Measurements from ENCODE around the gene CCDC13.

The CCDC13 gene

DNA sequence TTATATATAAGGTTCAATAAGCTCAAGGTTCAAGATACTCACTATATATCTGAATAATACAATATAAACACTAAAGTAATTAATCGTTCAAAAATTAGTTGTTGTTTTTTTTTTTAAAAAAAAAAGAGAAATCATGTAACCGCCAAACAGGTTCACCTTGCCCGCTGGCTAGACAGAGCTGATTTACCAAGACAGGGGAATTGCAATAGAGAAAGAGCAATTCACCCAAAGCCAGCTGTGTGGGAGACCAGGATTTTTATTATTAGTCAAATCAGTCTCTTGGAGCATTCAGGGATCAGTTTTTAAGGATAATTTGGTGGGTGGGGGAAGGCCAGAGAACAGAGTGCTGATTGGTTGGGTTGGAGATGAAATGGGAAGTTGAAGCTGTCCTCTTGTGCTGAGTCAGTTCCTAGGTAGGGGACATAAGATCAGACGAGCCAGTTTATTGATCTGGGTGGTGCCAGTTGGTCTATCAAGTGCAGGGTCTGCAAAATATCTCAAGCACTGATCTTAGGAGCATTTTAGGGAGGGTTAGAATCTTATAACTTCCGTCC lies 23.4 kb upstream of the CCDC13 start:
- DNase-seq (ENCODE audit: low spot score): no peak

GRCh38 chr3:42795621-42796181 lies 22.6 kb upstream of the CCDC13 start:
- no peak for DNase-seq (ENCODE audit: low spot score)

GRCh38 chr3:42790714-42791229 lies 17.7 kb upstream of the CCDC13 start:
- no peak for DNase-seq (ENCODE audit: low spot score)

DNA sequence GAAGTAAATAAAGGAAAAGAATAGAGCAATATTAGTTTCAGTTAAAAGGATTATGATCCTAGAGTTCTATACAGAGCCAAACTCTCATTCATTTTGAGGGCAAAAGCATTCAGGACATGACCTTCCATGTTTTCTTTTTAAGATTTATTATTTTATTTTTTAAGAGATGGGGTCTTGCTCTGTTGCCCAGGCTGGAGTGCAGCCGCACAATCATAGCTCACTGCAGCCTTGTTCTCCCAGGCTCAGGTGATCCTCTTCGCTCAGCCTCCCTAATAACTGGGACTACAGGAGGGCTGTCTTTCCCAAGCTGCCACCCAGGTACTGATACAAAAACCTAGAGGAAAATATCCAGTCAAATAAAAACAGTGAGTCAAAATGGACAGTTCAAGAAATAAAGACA lies 13.6 kb upstream of the CCDC13 start:
- DNase-seq (ENCODE audit: low spot score): no peak

GRCh38 chr3:42786212-42786611 lies 13.2 kb upstream of the CCDC13 start:
- DNase-seq (ENCODE audit: low spot score): no peak

- DNase-seq (ENCODE audit: low spot score): peak; percentile 79
These were observed 8.0 kb upstream of the CCDC13 start for GRCh38 chr3:42780892-42781700.

DNA sequence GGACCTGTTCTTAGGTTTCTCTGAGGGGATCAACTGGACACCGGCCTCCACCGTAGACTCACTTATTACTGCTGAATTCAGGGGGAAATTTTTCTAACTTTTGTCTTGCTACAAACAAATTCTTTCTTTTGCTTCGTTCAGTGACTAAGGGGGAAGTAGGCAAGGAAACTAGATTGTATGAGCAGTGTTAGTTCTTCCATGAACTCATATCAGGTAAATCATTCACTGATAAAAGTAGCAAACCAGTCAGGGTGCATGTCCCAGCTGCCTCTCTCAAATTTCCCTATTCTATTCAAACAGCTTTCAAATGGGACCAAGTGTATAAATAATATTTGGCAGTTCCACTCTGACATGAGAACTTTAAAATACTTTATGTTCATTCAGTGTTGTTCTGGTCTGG lies 7.3 kb upstream of the CCDC13 start:
- no peak for DNase-seq (ENCODE audit: low spot score)

- DNase-seq (ENCODE audit: low spot score): no peak
These were observed 5.6 kb upstream of the CCDC13 start for GRCh38 chr3:42778644-42779043.

DNA sequence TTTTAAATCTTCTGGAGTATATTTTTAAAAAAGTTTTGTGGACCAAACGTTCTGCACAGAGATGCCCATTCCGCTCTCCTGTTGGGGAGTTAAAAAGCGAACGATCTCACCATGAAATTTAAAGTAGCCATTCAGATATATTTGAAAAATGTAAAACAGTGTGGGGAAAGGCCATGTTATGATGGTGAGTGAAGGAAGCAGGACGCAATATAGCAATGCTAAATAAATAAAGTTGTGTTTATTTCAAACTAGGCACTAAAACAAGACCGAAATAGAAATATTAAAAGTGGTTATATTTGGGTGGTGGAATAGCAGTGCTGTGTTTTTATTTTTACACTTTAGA lies 327 bp upstream of the CCDC13 start:
- DNase-seq (ENCODE audit: low spot score): no peak

DNA sequence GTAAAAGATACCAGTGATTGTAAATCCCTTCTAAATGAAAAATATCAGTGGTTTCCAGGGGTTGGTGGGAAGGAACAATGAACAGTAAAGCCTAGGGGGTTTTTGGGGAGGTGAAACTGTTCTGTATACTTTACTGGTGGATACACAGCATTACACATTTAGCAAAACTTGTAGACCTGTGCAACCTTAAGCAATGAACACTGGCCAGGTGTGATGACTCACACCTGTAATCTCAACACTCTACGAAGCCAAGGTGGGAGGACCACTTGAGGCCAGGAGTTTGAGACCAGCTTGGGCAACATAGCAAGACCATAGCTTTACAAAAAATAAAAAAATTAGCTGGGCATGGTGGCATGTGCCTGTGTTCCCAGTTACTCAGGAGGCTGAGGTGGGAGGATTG lies 1.8 kb downstream of the CCDC13 start:
- no peak for DNase-seq (ENCODE audit: low spot score)

DNA sequence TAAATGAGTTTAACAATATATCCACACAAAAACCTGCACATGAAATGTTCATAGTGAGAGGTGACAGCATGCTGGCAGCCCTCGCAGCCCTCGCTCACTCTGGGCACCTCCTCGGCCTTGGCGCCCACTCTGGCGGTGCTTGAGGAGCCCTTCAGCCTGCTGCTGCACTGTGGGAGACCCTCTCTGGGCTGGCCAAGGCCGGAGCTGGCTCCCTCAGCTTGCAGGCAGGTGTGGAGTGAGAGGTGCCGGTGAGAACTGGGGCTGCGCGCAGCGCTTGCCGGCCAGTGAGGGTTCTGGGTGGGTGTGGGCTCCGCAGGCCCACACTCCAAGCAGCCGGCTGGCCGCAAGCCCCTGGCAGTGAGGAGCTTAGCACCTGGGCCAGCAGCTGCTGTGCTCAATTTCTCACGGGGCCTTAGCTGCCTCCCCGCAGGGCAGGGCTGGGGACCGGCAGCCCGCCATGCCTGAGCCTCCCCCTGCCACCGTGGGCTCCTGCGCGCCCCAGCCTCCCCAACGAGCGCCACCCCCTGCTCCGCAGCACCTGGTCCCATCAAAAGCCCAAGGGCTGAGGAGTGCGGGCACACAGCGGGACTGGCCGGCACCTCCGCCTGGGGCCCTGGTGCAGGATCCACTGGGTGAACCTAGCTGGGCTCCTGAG lies 3.4 kb downstream of the CCDC13 start:
- DNase-seq (ENCODE audit: low spot score): no peak

- DNase-seq (ENCODE audit: low spot score): no peak
These were observed 8.3 kb downstream of the CCDC13 start for GRCh38 chr3:42764561-42765295.

DNA sequence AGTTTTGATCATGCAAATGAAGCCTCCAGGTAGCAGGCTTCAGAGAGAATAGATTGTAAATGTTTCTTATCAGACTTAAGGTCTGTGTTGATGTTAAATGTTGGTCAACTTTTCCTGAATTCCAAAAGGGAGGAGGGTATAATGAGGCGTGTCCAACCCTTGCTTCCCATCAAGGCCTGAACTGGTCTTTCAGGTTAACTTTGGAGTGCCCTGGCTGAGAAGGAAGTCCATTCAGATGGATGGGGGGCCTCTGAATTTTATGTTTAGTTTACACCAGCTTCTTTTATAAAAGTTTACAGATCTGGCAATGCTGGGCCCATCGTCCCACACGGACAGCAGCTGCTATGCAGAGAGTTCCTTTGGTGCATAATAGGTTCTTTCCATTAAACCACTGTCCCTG lies 8.9 kb downstream of the CCDC13 start:
- no peak for DNase-seq (ENCODE audit: low spot score)

DNA sequence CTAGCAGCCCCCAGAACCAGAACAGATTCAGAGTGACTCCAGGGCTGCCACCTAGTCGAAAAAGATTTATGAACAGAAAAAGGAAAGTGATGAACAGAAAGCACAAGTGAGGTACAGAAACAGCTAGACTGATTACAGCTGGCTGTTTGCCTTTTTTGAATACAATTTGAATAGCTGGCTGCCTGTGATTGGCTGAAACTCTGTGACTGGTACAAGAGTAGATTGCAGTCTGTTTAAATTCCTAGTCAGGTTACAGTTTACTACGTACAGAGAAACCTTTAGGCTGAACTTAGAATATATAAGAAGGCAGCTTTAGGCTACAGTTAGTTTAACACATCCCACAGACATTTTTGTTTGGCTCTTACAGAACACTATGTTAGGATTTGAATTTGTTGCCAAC lies 10.0 kb downstream of the CCDC13 start:
- no peak for DNase-seq (ENCODE audit: low spot score)

DNA sequence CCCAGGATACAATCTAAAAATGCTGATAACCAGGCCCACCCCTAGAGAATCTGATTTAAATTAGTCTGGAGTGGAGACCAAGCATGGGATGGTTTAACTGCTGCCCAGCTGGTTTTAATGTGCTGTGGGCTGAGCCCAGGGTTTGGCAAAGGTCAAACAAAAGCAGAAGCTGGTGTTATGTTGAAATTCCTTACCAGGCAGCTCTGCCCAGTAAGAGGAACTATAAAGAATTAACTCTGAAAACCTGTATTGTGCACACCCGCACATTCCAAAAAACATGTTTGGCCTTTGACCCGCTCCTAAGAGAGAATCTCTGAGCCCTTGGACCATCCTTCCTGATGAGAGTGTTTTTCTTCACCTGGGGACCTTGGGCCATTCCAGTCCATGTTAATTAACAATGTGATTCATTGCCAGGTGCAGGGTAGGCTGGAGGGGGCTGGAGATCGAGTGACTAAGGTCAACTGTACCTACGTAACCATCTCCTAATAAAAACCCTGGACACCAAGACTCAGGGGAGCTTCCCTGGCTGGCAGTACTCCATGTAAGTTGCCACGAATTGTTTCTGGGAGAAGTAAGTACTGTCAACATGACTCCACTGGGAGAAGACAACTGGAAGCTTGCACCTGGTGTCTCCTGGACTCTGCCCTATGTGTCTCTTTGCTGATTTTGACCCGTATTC lies 10.9 kb downstream of the CCDC13 start:
- DNase-seq (ENCODE audit: low spot score): no peak

DNA sequence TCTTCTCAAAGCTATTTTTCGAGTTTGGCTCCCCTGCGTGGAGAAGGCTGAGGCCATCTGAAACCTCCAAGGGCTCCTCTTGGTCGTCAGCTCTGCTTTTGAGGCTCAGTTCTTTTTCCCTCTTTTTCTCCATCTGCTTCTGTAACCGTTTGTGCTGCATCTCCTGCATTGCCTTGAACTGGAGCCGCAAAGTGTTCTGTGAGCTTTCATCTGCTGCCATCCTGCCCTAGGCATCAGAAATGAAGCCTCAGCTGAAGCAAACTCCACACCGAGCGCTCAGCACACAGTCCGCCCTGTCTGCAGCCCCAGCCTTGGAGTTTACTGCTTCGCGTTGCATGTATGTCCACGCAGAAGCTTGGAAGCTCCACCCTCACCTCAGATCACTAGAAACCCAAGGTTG lies 14.9 kb downstream of the CCDC13 start:
- DNase-seq (ENCODE audit: low spot score): no peak

DNA sequence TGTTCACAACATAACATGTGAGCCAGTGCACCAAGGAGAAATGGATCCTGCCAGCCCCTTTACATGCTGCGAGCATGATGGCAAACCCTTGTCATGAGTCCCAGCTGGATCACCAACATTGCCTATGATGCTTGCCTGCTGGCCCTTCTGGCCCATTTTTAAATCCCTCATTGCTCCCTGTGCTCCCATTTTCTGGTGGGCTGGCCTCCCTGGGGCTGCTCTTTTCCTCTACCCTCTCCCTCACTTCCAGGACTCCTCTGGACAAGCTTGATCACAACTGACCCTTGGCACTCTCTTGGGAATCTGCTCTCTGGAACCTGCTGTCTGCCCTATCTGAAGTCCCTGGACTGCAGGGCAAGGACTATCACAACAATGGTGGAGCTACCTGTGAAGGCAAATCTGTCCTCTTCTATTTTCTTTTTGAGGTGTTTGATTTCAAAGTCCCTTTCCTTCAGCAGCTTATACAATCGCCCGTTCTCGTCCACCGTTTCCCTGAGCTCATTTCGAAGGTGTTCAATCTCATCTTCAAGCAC lies 16.3 kb downstream of the CCDC13 start:
- no peak for DNase-seq (ENCODE audit: low spot score)

GRCh38 chr3:42755681-42756578 lies 17.1 kb downstream of the CCDC13 start:
- peak; percentile 31 for DNase-seq (ENCODE audit: low spot score)

DNA sequence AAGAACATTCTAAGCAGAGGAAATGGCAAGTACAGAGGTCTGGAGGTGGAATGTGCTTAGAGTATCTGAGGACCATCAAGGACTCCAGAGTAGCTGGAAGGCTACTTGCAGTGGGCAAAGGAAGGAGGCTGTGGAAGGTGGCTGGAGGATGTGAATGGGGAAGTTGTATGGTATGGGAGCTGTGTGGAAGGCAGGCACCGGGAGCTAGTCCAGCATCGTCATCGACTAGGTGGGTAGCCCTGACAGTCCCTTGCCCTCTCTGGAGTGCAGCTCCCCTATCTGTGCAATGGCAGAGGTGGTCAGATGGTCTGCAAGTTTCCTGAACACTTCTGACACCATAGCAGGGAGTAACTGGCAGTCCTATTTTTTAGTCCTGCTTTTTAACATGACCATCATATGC lies 19.3 kb downstream of the CCDC13 start:
- DNase-seq (ENCODE audit: low spot score): no peak

DNA sequence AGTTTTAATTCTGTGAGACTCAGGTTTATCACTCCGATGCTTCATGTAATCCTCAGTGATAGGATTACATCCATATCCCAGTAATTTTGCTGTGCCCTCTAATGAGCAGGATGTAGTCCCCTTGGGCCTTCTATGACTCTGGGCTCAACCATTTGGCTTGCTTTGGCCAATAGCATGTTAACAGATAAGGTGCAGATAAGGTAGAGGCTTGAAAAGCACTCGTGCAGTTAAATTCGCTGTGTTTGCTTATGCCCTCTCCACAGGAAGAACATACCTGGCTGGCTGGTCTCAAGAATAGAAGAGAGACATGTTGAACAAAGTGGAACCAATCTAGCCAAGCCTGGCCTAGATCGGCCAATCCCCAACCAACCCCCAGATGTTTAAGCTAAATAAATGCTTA lies 20.1 kb downstream of the CCDC13 start:
- no peak for DNase-seq (ENCODE audit: low spot score)

Measured in RKO (cell line).